ENCODE results near the gene EIF2D.

DNA sequence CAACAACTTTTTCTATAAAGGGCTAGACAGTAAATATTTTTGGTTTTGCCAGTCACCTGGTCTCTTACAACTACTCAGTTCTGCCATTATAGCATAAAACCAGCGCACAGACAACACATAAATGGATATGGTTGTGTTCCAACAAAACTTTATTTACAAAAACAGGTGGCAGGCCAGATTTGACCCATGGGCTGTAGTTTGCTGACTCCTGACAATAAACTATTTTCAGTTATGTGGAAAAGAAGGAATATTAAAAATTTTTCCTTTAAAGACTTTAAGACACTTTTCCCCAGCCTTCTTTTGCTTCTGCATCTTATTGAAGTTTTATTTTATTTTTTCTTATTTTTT, 16.0 kb downstream of the EIF2D start:
- TF ChIP-seq, protein P1, sequence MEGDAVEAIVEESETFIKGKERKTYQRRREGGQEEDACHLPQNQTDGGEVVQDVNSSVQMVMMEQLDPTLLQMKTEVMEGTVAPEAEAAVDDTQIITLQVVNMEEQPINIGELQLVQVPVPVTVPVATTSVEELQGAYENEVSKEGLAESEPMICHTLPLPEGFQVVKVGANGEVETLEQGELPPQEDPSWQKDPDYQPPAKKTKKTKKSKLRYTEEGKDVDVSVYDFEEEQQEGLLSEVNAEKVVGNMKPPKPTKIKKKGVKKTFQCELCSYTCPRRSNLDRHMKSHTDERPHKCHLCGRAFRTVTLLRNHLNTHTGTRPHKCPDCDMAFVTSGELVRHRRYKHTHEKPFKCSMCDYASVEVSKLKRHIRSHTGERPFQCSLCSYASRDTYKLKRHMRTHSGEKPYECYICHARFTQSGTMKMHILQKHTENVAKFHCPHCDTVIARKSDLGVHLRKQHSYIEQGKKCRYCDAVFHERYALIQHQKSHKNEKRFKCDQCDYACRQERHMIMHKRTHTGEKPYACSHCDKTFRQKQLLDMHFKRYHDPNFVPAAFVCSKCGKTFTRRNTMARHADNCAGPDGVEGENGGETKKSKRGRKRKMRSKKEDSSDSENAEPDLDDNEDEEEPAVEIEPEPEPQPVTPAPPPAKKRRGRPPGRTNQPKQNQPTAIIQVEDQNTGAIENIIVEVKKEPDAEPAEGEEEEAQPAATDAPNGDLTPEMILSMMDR (IDR thresholded peaks at IDR 0.05) = no peak
- TF ChIP-seq POLR2A (IDR thresholded peaks at IDR 0.05) = no peak

All from transverse colon (tissue), 3 donors.